Measurements from ENCODE around the gene UBE2I.

The UBE2I gene

DNA sequence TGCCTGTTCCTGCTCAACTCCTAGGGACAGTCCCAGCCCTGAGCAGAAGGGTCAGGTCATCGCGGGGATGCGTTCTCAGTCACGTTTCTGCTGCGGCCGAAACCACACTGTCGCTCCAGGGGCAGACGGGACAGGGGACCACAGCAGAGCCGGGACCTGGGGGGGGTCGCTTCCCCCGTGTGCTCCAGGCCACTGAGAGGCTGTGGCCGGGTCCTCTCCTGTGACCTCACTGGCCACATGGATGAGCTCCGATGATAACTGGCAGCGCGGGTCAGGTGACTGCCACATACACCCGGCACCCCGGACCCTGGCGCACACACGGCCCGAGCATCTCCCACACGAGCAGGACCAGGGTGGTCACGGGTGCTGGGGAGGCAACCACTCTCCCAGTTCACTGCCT lies 55.1 kb downstream of the UBE2I start:
- no peak for DNase-seq

DNA sequence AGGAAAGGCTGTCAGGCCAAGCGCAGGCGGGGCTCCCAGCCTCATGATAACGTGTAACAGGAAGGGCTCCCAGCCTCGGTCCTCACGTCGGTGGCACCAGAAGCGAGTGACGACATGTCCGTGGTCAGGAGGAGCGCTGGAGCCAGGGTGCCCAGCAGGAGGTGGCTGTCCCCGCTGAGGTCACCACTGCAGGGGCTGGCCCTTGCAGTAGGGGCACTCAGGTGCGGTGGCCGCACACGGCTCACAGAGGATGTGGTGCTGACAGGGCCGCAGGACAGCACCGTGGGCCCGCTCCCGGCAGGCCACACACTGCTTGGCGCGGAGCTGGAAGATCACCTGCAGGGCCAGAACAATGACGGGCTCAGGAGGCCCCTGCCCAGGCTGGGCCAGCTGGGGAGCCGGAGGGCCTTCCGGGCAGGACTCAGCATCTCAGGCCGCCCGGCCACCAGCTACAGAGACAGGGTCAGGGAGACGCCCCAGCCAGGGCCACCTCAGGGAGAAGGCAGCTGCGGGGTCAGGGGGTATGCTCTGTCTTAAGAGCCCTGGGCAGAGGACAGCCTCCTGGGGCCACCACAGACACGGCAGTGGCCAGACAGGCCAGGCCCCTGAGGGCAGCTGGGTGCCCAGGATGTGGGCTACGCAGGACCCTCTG lies 56.8 kb downstream of the UBE2I start:
- no peak for DNase-seq

GRCh38 chr16:1366712-1367299 lies 57.4 kb downstream of the UBE2I start:
- no peak for DNase-seq

DNA sequence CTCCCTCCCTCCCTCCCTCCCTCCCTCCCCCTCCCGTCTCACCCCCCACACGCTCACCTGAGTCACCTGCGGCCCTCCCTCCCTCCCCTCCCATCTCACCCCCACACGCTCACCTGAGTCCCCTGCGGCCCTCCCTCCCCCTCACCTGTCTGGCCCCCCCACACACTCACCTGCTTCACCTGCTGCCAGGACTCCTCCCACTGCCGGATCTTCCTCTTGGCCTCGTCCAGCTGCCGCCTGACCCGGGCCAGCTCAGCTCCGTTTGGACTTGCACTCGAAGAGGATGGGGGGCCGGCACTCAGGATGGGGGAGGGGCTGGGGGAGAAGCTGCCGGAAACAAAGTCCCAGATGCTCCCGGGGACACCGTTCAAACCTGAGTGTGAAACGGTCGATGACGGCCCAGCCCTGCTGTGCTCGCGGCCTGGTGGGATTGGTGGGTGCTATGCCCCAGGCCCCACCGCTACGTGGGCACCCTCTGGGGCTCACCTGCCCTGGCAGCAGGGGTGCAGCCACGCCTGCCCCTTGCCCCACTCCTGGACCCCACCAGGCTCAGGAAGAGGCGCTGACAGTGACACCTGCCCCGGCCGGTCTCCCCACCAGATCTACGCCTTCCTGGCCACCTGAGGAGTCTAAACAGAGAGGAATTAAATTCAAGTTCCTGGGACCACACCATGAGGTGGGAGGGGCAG lies 58.2 kb downstream of the UBE2I start:
- DNase-seq = no peak

GRCh38 chr16:1371054-1371978 lies 61.9 kb downstream of the UBE2I start:
- DNase-seq = no peak

DNA sequence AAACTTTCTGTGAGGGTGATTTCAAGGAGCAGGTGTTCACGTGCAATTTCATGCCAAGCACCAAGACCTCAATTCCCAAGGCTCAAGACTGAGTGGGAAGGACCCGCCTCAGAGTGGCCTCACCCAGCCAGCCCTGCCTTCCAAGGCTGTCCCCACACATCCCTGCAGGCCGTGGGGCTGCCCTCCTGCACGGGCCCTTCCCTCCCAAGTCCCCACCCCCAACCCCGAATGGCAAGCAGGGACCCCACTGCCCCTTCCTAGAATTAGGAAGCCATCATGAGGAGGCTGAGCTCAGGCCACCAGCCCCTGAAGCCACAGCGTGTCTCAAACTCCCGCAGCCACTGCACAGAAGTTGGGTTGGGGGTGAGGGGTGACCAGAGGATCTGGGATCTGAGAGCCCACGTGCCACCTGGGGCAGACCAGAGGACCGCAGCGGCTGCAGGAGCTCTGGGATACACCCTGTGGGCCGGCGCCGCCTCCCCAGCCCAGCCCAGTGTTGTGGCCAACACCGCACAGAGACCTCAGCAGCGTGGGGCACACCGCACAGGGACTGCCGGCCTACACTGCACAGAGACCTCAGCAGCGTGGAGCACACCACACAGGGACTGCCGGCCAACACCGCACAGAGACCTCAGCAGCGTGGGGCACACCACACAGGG lies 63.0 kb downstream of the UBE2I start:
- DNase-seq = no peak

DNA sequence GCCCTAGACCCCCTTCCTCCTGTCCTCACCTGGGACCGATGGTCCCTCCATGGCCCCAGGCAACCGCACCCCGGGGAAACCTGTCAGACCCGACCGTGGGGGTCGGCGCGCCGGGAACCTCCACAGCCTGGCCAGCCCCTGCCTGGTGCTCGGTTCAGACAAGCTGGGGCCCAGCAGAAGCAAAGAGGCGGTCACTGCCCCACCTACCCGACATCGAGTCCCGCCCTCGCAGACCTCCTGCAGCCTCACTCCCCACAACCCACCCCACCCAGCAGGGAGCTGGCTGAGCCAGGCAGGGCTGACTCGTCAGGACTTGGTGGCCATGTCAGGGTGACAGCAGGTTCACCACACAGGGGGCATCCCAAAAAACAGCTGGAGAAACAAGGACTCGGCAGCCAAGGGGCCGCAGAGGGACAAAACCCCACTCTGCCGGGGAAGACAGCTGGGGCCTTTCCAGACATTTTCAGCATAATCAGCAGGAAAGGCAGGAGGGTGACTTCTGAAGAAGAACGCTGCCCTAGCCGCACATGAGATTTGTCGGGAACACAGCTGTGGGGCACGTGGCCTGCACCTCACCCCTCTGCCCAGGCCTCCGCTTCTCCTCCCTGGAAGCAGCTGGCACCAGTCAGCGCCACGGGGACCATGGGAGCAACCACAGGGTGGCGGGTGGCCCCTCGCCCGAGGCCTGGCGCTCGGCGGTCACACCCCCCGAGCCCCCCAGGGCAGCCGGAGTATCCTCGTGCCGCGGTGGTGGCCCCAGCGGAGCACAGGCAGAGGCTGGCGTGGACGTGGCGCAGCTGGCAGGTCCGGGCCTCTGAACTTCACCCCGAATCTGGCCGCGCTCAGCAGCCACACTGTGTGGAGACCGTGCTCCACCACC lies 65.2 kb downstream of the UBE2I start:
- no peak for DNase-seq

- DNase-seq = no peak
Measured at GRCh38 chr16:1375298-1375640, 65.8 kb downstream of the UBE2I start.

- DNase-seq = no peak
Measured at GRCh38 chr16:1375741-1376410, 66.4 kb downstream of the UBE2I start.

All from T-helper 9 cell (primary cell).